ENCODE data around the gene TMEM248. TPM values are rescaled to one million over a fixed set of nuclear protein-coding genes. Genes with fewer than 3 reads are reported as not detected.

The TMEM248 gene
- total and polyA plus RNA-seq, 2 donors (not counting 3 experiments of a cell fraction or from before 2014, with no cell fraction given), result 107 to 220 TPM

DNA sequence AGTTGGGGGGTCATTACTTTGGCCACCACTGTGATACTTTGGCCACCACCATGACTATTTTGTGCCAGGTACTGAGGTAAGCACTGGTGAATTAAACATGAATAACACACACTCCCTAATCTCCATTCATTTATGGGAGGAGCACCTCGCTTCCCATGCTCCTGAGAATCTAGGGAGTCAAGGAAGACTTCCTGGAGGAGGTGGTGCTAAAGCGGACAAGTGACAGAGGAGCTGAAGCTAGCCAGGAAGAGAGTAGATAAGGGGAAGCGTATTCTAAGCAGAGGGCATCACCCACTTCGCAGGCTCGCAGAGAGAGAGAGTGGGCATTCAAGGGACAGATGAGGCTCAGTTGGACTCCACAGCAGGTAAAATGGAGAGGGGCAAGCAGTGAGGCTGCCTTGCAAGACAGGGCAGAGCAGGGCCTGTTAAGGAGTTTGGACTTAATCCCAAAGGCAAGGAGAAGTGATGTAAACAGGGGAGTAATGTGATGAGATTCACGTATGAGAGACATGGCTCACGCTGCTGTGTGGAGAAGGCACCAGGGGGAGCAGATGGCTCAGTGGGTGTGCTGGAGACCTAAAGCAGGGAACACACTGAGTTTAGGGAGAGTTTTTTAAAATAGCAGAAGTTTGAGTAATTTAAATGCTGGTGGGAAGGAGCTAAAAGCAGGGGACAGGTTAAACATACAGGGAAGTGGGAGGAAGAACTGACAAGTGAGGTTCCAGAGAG lies 21.3 kb upstream of the TMEM248 start:
- Histone ChIP-seq H2AFZ (ENCODE audit: low read depth, low read length) (no peak overlapping the region), H3K9me1 (replicated peaks; ENCODE audit: control insufficient read depth, extremely low read depth, insufficient read depth, low read length) (no peaks in the 10 kb centered on the region), H3K4me3 (replicated peaks in 1 of 3; ENCODE audit: insufficient read depth in 1 of 3, low read depth in 1 of 3, low read length in 3 of 3) (no peak overlapping the region), H3K9ac (replicated peaks; ENCODE audit: extremely low read depth, insufficient read depth, low read length) (no peak overlapping the region), H3K27me3 (ENCODE audit: control insufficient read depth in 2 of 2, insufficient read depth in 2 of 2, low read length in 2 of 2) (no peaks in the 10 kb centered on the region), H3K36me3 (ENCODE audit: control insufficient read depth in 2 of 2, extremely low read depth in 1 of 2, insufficient read depth in 2 of 2, low read length in 2 of 2) (peaks cover 0 to 1% of the 10 kb centered on the region in 2 experiments), H3K79me2 (ENCODE audit: control insufficient read depth, insufficient read depth, low read length) (no peaks in the 10 kb centered on the region), H3K4me2 (ENCODE audit: insufficient read depth, low read length) (no peak overlapping the region), H3K9me3 (replicated peaks; ENCODE audit: control insufficient read depth, insufficient read depth, low read length) (no peaks in the 10 kb centered on the region), H4K20me1 (replicated peaks; ENCODE audit: control insufficient read depth, extremely low read depth, insufficient read depth, low read length) (no peaks in the 10 kb centered on the region), H3K4me1 (ENCODE audit: control insufficient read depth, extremely low read depth, insufficient read depth, low read length) (no peaks in the 10 kb centered on the region), H3K27ac (ENCODE audit: insufficient read depth, low read depth, low read length) (no peak overlapping the region)
- POLR2A ChIA-PET, result no interaction called here
- TF ChIP-seq POLR2A (IDR thresholded peaks at IDR 0.05; ENCODE audit: low read depth, low read length) (no peak), GATA2 (IDR thresholded peaks at IDR 0.05; ENCODE audit: insufficient read depth, insufficient read length, low read depth, low read length) (no peak), POLR2AphosphoS5 (IDR thresholded peaks at IDR 0.05; ENCODE audit: insufficient read depth, low read depth, low read length) (no peak), CTCF (IDR thresholded peaks at IDR 0.05; ENCODE audit: extremely low read depth in 1 of 2, insufficient read depth in 1 of 2, low read depth in 1 of 2, low read length in 2 of 2) (no peak)
- intact Hi-C loops (cut with micrococcal nuclease) (no loop called here), dilution Hi-C loops (cut with MboI; ENCODE audit: extremely low pct_ligation_motif_present, low sequenced_read_pairs) (no loop called here)
- DNase-seq (ENCODE audit: low read depth, low spot score) (no peak), FAIRE-seq (no peak)
- no TSS peak for BruUV-seq (replicated peaks)
- CTCF ChIA-PET, result interaction anchor here (0.7 to 2.0 kb wide), 2 partner anchors 15 to 59 kb away, joined by 4 read pairs; no protein-coding TSS in a partner anchor
